Measurements from ENCODE around the gene EIF4EBP3. TPM values are rescaled to one million over a fixed set of nuclear protein-coding genes. Genes with fewer than 3 reads are reported as not detected.
A peak's percentile ranks its signal among the peaks of the same experiment; 100 is the strongest.

EIF4EBP3 gene
- total RNA-seq: 0.69 TPM
- polyA plus RNA-seq: 33.2 TPM

GRCh38 chr5:140547508-140548299 is at the start of gene EIF4EBP3:
EIF4EBP3 (plus strand) TSS chr5:140547662; CDS start chr5:140547738, 76 bp downstream.
- Histone ChIP-seq H3K4me1 (ENCODE audit: insufficient read depth) (peaks cover 2% of the 10 kb centered on the region), H3K27ac (ENCODE audit: low read depth) (peak within 1 kb of the TSS; percentile 97), H3K36me3 (ENCODE audit: insufficient read depth) (no peaks in the 10 kb centered on the region), H3K4me3 (ENCODE audit: low read depth, low read length) (peak within 1 kb of the TSS; percentile 36)
- 1% methylated on average over 52 of the region's 52 CpGs for WGBS
- peak; percentile 84 for DNase-seq (ENCODE audit: extremely low spot score)

- no peaks in the 10 kb centered on the region for H3K4me1 ChIP-seq (ENCODE audit: insufficient read depth)
- DNase-seq (ENCODE audit: extremely low spot score): no peak
- no peaks in the 10 kb centered on the region for H3K36me3 ChIP-seq (ENCODE audit: insufficient read depth)
- H3K27ac ChIP-seq (ENCODE audit: low read depth): no peak overlapping the region
- no peak overlapping the region for H3K4me3 ChIP-seq (ENCODE audit: low read depth, low read length)
Measured at GRCh38 chr5:140497897-140498296, 49.6 kb upstream of the EIF4EBP3 start.

GRCh38 chr5:140498591-140498990 is 48.9 kb upstream of the EIF4EBP3 start:
- no peak for DNase-seq (ENCODE audit: extremely low spot score)
- Histone ChIP-seq H3K4me1 (ENCODE audit: insufficient read depth) (no peaks in the 10 kb centered on the region), H3K4me3 (ENCODE audit: low read depth, low read length) (no peak overlapping the region), H3K36me3 (ENCODE audit: insufficient read depth) (no peaks in the 10 kb centered on the region), H3K27ac (ENCODE audit: low read depth) (no peak overlapping the region)
- 98% methylated on average over 1 of the region's 1 CpG for WGBS

GRCh38 chr5:140502834-140503233 is 44.6 kb upstream of the EIF4EBP3 start:
- H3K4me3 ChIP-seq (ENCODE audit: low read depth, low read length): no peak overlapping the region
- no peak for DNase-seq (ENCODE audit: extremely low spot score)
- H3K27ac ChIP-seq (ENCODE audit: low read depth): no peak overlapping the region
- 91% methylated on average over 2 of the region's 2 CpGs for WGBS
- no peaks in the 10 kb centered on the region for H3K4me1 ChIP-seq (ENCODE audit: insufficient read depth)
- H3K36me3 ChIP-seq (ENCODE audit: insufficient read depth): no peaks in the 10 kb centered on the region

GRCh38 chr5:140509898-140510297 is 37.6 kb upstream of the EIF4EBP3 start:
- H3K4me3 ChIP-seq (ENCODE audit: low read depth, low read length): no peak overlapping the region
- no peaks in the 10 kb centered on the region for H3K4me1 ChIP-seq (ENCODE audit: insufficient read depth)
- H3K27ac ChIP-seq (ENCODE audit: low read depth): no peak overlapping the region
- WGBS: 73% methylated on average over 4 of the region's 4 CpGs
- no peak for DNase-seq (ENCODE audit: extremely low spot score)
- H3K36me3 ChIP-seq (ENCODE audit: insufficient read depth): peaks cover 6% of the 10 kb centered on the region

GRCh38 chr5:140513124-140513523 is 34.3 kb upstream of the EIF4EBP3 start:
- Histone ChIP-seq H3K4me3 (ENCODE audit: low read depth, low read length) (no peak overlapping the region), H3K27ac (ENCODE audit: low read depth) (no peak overlapping the region), H3K4me1 (ENCODE audit: insufficient read depth) (no peaks in the 10 kb centered on the region), H3K36me3 (ENCODE audit: insufficient read depth) (peaks cover 6% of the 10 kb centered on the region)
- 96% methylated on average over 2 of the region's 2 CpGs for WGBS
- no peak for DNase-seq (ENCODE audit: extremely low spot score)

GRCh38 chr5:140524003-140524402 is 23.5 kb upstream of the EIF4EBP3 start:
- 90% methylated on average over 2 of the region's 2 CpGs for WGBS
- no peak for DNase-seq (ENCODE audit: extremely low spot score)
- H3K36me3 ChIP-seq (ENCODE audit: insufficient read depth): peaks cover 3% of the 10 kb centered on the region
- H3K4me1 ChIP-seq (ENCODE audit: insufficient read depth): no peaks in the 10 kb centered on the region
- no peak overlapping the region for H3K4me3 ChIP-seq (ENCODE audit: low read depth, low read length)
- H3K27ac ChIP-seq (ENCODE audit: low read depth): no peak overlapping the region

GRCh38 chr5:140540227-140540626 is 7.2 kb upstream of the EIF4EBP3 start:
- WGBS: 92% methylated on average over 1 of the region's 1 CpG
- Histone ChIP-seq H3K4me3 (ENCODE audit: low read depth, low read length) (no peak overlapping the region), H3K36me3 (ENCODE audit: insufficient read depth) (no peaks in the 10 kb centered on the region), H3K27ac (ENCODE audit: low read depth) (no peak overlapping the region), H3K4me1 (ENCODE audit: insufficient read depth) (no peaks in the 10 kb centered on the region)
- no peak for DNase-seq (ENCODE audit: extremely low spot score)

- H3K4me3 ChIP-seq (ENCODE audit: low read depth, low read length): no peak overlapping the region
- H3K4me1 ChIP-seq (ENCODE audit: insufficient read depth): no peaks in the 10 kb centered on the region
- DNase-seq (ENCODE audit: extremely low spot score): no peak
- WGBS: 92% methylated on average over 5 of the region's 5 CpGs
- H3K36me3 ChIP-seq (ENCODE audit: insufficient read depth): no peaks in the 10 kb centered on the region
- H3K27ac ChIP-seq (ENCODE audit: low read depth): no peak overlapping the region
Measured at GRCh38 chr5:140542972-140543371, 4.5 kb upstream of the EIF4EBP3 start.

- Histone ChIP-seq H3K36me3 (ENCODE audit: insufficient read depth) (no peaks in the 10 kb centered on the region), H3K4me1 (ENCODE audit: insufficient read depth) (peaks cover 2% of the 10 kb centered on the region), H3K27ac (ENCODE audit: low read depth) (no peak overlapping the region), H3K4me3 (ENCODE audit: low read depth, low read length) (no peak overlapping the region)
- no peak for DNase-seq (ENCODE audit: extremely low spot score)
- 95% methylated on average over 7 of the region's 7 CpGs for WGBS
Measured at GRCh38 chr5:140544986-140545385, 2.5 kb upstream of the EIF4EBP3 start.

GRCh38 chr5:140545606-140546005 is 1.9 kb upstream of the EIF4EBP3 start:
- DNase-seq (ENCODE audit: extremely low spot score): no peak
- 97% methylated on average over 10 of the region's 10 CpGs for WGBS
- no peaks in the 10 kb centered on the region for H3K36me3 ChIP-seq (ENCODE audit: insufficient read depth)
- H3K27ac ChIP-seq (ENCODE audit: low read depth): no peak overlapping the region
- peaks cover 2% of the 10 kb centered on the region for H3K4me1 ChIP-seq (ENCODE audit: insufficient read depth)
- H3K4me3 ChIP-seq (ENCODE audit: low read depth, low read length): no peak overlapping the region

- Histone ChIP-seq H3K36me3 (ENCODE audit: insufficient read depth) (no peaks in the 10 kb centered on the region), H3K27ac (ENCODE audit: low read depth) (peak overlapping the region; percentile 18), H3K4me1 (ENCODE audit: insufficient read depth) (peaks cover 2% of the 10 kb centered on the region), H3K4me3 (ENCODE audit: low read depth, low read length) (no peak overlapping the region)
- no peak for DNase-seq (ENCODE audit: extremely low spot score)
- WGBS: 41% methylated on average over 13 of the region's 13 CpGs
Measured at GRCh38 chr5:140546851-140547507, 483 bp upstream of the EIF4EBP3 start.

- WGBS: 4% methylated on average over 5 of the region's 5 CpGs
- no peak for DNase-seq (ENCODE audit: extremely low spot score)
Measured at GRCh38 chr5:140548300-140548688, 832 bp downstream of the EIF4EBP3 start.

GRCh38 chr5:140548791-140549190 is 1.3 kb downstream of the EIF4EBP3 start:
- H3K36me3 ChIP-seq (ENCODE audit: insufficient read depth): no peaks in the 10 kb centered on the region
- 79% methylated on average over 7 of the region's 7 CpGs for WGBS
- no peak for DNase-seq (ENCODE audit: extremely low spot score)
- H3K27ac ChIP-seq (ENCODE audit: low read depth): no peak overlapping the region
- H3K4me3 ChIP-seq (ENCODE audit: low read depth, low read length): no peak overlapping the region
- H3K4me1 ChIP-seq (ENCODE audit: insufficient read depth): peaks cover 2% of the 10 kb centered on the region

More at GRCh38 chr5:140548300-140548688, 832 bp downstream of the EIF4EBP3 start:
- Histone ChIP-seq H3K4me3 (ENCODE audit: low read depth, low read length) (peak overlapping the region; percentile 36), H3K36me3 (ENCODE audit: insufficient read depth) (no peaks in the 10 kb centered on the region), H3K4me1 (ENCODE audit: insufficient read depth) (peaks cover 2% of the 10 kb centered on the region), H3K27ac (ENCODE audit: low read depth) (peak overlapping the region; percentile 97)

Measured in urinary bladder (tissue), 4 donors.